CD4-positive, alpha-beta T cell treated with Interferon alpha-2 for 1 hour (primary cell): ENCODE measurements around the gene FREM3.

ENCODE experiments used
- DNase-seq, 2 donors: peaks; one replicate each; pipeline ENCODE4 v3.0.0-alpha.2; 2020 to 2022

The FREM3 gene

DNA sequence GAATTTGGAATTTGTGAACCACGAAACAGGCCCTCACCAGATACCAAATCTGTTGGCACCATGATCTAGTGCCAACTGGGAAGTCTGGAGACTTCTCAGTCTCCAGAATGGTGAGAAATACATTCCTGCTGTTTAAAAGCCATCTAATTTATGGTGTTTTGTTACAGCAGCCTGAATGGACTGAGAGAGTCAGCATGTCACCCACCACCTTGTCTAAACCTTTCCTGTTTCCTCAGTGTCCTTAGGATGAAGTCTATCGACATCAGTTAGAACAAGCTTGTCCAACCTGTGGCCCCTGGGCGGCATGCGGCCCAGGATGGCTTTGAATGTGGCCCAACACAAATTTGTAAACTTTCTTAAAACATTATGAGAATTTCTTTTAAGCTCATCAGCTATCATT is 42.1 kb downstream of the FREM3 start:
- no peak for DNase-seq

DNA sequence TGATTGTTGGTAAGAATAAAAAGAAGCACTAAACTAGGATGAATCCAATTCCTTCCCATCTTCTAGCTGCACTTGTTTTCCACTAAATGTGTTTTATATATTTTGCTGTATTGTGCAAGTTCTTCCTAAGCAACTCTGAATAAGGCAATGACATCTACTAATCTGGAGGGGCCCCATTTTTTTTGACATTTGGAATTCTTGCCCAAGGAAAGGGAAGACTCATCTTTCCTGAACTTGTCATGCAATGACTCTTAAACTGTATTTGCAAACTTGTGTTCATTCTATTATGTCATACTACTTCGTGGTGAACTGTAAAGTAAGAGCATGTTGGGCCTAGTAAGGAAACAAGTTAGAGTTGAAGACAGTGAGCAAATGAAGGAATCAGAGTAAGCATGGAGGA is 45.9 kb downstream of the FREM3 start:
- no peak for DNase-seq

DNA sequence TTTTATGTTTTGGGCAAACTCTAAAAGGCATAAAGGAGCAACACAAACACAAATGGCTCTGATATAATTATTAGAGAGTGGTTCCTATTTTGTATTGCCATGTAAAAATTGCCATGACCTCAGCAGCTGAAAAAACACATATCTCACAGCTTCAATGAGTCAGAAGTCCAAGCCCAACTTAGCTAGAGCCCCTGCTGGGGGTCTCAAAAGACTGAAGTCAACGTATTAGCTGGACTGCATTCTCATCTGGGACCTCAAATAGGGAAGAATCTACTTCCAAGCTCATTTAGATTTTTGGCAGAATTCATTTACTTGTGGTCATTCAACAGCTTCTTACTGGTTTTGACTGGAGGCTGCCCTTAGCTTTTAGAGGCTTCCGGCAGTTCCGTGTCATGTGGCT is 47.4 kb downstream of the FREM3 start:
- no peak for DNase-seq

DNA sequence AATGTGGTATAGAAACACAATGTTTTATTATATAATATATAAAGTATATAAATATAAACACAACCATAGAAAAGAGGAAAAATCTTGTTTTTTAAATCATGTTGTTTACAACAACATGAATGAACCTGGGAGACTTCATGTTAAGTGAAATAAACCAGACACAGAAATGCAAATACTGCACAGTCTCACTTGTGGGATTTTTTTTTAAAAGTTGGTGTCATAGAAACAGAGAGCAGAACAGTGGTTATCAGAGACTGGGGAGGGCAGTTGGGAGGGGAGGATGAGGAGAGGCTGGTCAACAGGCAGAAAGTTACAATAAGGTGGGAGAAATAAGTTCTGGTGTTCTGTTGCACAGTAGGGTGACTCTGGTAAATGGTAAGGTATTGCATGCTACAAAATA is 57.1 kb downstream of the FREM3 start:
- no peak for DNase-seq

DNA sequence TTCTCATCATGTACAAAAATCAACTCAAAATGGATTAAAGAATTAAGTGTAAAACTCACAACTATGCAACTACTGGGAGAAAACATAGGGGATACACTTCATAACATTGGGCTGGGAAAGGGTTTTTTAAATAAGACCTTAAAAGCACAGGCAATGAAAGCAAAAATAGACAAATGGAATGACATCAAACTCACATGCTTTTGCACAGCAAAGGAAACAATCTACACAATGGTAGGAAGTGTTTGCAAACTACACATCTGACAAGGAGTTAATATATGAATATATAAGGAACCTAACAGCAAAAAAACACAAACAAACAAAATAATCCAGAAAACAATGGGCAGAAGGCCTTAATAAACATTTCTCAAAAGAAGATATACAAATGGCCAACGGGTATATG is 57.9 kb downstream of the FREM3 start:
- no peak for DNase-seq

DNA sequence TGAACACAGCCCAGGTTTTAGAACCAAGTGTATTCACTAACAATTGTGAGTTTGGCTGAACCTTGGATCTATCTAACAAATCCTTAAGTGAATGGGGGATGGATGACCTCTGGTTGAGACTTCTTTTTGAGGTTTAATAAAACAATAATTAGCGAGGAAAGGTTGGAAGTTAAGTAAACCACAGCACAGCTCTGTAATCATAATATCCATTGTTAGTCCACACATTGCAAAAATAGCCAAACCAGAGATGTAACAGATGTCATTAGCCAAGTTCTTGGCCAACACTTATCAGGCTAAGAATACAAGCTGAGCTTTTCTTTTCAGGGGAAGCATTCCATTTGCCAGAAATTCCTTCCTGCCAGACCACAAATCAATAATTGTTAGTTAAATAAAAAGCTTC is 59.1 kb downstream of the FREM3 start:
- no peak for DNase-seq

DNA sequence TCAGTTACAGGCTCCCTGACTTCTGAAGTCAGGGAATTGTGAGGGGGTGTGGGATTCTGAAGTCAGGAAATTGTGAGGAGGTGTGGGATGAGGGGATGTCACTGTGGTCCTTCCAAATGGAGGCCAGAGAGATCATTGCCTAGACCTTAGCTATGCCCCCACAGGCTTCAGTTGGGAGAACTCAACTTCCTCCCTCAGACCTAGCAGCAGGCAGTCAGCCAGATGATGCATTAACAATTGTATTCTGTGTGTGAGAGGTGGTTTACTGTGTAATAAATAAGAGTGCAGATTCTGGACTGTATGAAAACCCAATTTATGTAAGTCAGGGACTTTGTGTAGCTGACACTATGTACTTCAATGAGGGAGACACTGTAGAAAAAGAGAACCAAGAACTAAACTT is 65.7 kb downstream of the FREM3 start:
- no peak for DNase-seq

DNA sequence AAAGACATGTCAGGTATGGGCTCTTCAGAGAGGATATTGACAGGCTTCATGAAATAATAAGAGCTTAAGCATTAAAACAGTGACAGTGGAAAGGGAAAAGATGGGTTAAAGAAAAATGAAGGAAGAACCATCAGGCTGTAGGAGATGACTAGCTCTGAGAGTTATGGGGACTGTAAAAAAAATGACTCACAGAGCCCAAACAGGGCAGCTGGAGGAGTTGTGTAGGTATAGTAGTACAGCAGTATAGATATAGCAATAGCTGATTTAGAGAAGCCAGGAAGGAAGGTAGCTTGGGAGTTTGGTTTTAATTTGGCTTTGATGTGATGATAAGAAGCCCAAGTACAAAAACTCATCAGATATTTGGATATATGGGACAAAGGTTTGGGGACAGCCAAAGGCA is 66.6 kb downstream of the FREM3 start:
- DNase-seq, result no peak

DNA sequence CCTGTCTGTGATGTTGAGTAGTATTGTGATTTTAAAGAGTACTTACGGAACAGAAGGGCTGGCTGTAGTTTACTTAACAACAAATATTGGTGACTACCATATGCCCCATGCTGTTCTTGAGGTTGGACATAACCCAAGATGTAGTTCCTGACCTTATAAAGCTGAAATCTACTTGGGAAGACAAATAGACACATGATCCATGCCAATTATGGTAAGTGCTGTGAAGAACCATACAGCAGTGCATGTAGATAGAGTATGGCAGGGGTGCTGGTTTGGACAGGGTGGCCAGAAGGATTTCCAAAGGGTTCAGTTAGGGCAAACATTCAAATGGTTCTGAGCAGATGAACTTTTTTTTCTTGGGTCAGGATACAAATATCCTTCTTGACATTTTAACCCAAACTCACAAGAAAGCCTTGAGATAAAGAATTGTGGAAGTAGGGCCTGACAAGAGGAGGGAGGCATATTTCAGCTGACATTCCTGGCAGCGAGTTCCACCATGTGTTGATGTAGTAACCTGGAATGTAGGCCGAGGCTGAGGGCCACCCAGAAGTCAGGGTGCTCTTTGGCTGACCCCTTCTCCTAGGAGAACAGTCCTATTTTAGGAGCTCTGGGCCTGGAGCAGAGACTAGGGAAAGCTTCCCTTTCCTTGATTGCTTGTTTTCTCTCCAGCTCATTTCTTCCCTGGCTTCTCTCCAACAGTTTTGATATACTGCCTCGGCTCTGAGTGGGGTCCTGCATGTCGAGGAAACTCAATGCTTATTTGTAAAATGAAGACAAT is 74.2 kb downstream of the FREM3 start:
- DNase-seq, result no peak

DNA sequence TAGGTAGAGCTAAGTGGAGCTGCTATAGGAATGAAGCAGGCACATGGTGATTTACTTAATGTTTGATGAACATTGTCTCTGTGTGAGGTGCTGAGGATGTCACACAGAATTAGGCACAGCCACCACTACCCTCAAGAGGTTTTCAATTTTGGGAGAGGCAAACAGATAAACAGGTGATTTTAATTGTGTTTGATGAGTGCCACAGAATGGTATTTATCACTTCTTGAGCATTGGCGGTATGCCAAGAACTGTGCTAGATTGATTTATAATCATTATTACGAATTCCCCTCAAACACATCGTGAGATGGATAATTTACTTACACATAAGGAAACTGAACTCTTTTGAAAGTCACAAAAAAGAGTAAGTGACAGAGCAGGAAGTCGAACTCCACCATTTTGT is 74.8 kb downstream of the FREM3 start:
- DNase-seq, result no peak

DNA sequence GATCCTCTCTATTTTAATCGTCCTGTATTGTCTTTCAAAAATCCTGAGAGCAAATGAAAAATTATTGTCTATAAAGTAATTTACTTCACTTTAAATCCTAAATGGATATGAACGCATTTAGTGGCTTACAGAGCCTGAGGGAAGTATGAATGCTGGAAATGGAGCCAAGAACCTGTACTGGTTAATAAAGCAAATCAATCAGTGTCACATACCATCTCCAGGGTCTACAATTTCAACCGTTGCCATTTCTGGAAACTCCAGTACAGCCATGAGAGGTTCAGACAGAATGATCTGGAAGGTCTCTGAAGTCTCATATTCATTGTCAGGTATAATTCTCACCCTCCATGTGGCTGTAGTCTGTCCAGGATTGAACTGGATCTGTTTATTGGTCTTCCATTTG is 76.6 kb downstream of the FREM3 start:
- DNase-seq, result no peak

DNA sequence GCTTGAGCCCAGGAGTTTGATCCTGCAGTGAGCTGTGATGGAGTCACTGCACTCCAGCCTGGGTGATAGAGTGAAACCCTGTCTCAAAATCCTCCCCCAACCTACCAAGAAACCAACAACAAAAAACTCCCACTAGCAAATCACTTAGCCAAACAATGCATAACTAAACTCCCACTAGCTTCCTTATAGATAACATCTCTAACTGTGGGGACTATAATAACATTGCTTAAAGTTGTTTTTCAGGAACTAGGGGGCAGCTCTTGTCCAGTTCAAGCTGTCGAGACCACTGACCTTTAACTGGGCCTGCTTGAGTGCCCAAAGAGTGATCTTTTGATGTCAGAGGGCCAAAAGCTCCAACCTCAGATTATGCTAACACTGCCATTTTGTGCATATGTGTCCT is 81.7 kb downstream of the FREM3 start:
- no peak for DNase-seq

DNA sequence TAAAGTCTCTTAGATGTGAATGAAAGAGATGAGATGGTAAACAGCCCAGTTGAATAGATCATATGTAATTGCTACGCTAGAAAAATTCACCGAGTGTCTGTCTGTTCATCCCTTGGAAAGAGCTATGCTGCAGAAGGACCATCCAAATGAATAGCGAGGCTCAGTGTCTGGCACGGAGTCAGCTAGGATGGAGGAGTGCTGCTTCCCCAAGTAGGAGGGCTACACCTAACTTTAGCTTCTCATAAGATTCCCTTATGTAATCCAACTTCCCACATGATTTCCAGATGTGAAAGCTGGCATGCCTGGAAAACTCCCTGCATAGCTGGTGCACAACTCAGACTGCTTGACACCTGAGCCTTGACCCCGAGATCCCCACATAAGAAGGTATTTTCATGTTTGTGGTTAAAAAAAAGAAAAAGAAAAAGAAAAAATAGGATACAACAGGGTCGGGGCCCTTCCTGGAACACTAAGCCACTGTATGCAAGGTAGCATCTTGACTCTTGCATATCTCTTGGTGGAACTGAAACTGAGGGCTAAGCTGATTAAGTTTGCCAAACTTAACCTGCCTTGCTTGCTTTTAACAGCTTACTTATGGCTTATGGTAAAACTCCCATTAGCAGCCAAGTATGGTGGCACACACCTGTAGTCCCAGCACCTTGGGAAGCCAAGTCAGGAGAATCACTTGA is 82.3 kb downstream of the FREM3 start:
- DNase-seq, result no peak

DNA sequence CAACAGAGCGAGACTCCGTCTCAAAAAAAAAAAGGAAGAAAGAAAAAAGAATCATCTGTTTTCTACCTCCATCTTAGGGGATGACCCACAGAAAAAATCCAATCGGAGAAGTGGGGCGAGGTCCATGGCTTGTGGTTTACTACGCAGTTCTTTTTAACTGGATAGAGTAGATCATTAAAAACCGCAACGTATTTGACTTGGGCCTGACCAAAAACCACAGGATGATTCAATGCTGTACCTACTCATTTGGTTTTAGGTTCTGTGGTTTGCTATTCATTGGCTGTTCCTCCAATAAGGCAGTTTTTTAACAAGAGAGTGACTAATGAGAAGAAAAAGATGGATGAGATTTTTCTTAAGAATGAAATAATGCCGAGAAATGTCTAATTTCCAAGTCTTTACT is 83.7 kb downstream of the FREM3 start:
- no peak for DNase-seq

DNA sequence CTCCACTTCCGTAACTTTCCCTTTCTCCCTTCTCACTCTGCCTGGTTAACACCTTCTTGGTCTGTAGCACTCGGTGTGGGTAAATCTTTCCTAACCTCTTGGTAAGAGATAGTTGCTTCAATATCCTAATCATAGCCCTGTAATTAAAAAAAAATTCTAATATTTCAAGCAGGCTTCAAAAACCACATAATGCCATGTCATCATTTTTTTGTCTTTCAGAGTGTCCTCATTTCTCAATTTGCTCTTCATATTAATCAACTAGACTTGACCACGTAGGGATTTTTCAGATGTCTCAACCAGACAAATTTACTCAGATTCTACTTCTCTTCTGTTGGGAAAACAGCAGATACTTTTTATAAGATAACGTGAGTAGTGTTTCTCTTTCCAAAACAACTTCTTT is 91.0 kb downstream of the FREM3 start:
- no peak for DNase-seq

DNA sequence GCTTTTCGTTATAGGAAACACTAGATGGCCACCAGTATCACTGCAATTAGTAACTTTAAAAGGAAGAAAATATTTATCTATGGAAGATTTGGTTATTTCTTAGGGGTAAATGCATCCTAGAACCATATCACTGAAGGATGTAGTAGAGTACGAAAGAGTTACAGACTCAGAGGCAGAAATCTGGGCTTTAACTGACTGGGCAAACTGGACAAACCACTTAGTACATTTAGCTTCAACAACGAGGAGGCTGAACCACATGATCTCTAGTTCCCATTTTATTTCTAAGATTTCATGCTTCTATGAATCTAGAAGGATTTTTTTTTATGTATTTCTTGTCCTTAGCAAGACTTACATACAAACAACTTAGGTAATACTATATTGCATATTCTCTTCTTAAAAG is 94.0 kb downstream of the FREM3 start:
- DNase-seq, result no peak

DNA sequence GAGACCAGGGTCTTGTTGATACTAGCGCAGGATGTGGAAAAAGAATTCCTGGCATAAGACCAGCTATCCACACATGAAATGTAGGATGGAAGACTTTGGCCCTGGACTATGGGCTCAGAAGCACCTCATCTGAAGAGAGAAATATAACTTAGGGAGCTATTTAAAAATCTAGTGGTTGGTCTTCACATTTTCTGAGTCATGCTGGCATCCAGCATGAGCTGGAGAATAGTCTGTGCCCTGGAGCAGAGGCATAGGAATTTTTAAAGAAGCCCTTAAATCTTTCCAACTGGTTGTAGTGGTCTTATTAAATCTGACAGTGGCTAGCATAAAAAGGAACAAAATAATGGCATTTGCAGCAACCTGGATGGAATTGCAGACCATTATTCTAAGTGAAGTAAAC is 100.6 kb downstream of the FREM3 start:
- no peak for DNase-seq

DNA sequence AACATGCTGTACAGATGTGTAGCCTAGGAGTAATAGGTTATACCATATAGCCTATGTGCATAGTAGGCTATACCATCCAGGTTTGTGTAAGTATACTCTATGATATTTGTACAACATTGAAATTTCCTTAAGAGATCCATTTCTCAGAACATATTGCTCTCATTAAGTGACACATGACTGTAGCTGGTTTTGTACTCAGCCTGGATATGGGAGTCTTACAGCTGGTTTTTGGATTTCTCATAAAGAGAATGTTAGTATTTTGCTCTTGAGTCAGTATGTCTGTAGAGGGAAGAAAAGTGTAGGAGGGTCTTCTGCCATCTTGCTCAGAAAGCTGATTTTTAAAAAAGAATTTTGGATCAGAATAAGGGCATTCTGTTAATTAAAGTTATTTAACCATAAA is 101.7 kb downstream of the FREM3 start:
- DNase-seq, result no peak

DNA sequence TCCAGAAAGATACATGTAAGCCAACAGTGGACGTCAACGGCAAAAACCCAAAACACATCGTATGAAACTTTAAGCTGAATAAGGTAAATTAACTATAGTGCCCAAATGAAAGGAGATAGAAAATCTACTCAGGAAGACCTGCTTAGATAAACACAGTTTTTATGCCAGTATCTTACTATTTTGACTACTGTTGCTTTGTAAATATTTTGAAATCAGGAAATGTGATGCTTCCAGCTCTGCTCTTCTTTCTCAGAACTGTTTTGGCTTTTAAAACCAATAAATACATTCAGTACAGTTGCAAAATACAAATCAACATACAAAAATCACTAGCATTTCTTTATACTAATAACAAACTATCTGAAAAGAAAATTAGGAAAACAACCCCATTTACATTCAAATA is 103.2 kb downstream of the FREM3 start:
- DNase-seq, result no peak

DNA sequence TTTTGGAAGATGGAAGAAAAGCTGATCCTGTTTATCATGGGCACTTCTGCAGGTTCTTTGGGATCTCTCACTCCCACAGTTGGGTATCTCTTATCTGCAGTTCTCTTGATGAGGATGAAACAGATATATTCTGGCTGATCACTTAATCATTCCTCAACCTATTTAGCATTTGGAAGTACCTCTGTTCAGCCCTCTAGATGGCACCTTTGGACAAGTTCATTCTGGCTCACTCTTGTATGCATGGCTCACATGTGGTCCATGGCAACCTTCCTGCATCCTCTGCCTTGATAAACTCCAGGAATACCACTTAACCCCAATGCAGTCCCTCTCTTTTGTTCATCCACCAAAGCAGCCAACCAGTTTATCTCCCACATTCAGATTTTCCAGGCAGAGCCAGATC is 112.8 kb downstream of the FREM3 start:
- DNase-seq, result no peak

DNA sequence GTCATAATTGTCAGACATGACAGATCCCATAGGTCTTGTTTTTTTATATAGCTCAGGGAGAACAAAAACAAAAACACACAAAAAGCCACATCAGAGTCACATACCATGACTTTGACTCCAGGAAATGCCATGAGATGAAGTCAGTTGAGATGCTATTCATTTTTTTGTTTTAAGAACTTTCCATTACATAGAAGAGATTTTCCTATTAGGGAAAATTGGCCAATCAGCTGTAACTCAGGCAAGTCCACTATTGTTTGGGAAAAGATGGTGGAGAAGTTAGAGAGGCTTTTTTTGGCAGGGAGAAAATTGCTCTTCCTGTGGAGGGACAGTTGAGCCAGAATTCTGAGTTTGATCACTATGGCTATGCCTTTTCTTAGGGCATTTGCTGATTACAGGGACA is 114.4 kb downstream of the FREM3 start:
- DNase-seq, result no peak

DNA sequence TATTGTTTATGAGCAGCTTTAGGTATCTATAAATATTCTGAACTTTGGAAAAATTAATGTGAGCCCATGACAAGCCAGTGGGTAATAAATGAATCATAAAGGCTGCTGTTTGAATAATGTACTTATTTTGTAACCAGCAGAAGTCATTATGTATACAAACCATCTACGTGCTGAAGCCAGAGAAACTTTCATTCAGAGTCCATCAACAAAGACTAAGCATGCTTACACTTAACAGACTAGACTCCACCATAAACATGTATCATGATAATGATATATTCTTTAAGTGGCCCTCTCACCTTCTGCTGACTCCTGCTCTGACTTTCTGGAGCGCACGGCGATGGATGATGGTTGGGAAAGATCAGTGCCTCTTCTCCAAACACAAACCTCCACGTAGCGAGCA is 114.9 kb downstream of the FREM3 start:
- no peak for DNase-seq

DNA sequence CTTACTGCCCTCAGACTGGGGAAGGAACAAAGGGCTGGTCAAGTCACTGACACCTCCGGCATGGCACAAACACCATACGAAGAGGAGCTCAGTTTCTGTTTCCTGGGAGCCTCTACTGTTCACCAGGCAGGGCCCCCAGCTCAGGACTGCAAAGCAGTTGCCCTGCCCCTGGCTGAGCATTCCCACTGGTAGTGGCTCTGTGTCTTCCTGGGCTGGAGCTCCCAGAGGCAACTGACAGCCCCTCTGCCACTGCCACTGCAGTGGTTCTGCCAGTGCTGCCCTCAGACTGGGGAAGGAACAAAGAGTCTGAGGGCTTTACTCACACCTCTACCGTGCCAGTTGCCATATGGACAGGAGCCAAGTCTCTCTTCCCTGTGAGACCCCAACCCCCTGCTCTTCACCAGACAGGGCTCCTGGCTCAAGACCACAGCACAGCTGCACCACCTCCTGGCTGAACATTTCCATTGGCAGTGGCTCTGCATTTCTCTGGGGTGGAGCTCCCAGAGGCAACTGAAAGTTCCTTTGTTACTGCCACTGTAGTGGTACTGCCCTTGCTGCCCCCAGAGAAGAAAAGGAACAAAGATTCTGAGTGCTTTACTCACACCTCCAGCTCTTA is 119.0 kb downstream of the FREM3 start:
- DNase-seq, result no peak

DNA sequence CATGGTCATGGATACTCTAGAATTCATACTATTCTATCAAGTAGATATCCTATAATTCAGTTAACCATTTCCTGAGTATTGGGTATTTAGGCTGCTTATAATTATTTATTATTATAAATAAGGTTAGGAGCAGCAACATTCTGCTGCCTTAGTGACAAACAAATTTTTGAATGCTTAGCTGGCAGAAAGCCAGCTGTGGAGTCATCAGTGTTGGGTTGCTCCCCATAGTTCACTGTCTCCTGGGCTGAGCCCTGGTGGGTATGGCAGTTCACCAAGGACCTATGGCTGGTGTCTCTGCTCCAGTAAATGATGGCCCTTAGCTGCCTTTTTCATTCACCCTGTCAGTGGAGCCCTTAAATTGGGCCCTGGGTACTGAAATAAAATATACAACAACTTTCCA is 125.1 kb downstream of the FREM3 start:
- no peak for DNase-seq

DNA sequence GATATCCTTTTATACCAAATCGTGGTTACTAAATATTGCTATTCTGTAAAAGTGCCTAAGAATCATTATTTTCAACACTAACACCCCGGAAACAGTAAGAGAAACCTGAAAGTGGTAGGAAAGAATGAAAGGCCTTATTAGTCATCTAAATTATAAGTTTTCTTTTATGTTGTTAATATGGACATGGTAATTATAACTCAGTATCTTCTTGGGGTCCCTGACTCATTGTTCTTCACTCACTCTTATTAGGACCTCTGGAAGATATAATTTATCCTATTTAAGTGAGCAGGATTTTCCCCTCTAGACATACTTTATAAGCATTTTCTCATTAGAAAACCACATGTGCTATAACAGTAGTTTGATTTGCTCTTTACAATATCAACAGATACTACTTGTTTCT is 136.0 kb downstream of the FREM3 start:
- DNase-seq, result no peak
